Measurements from ENCODE around the gene LRP6.
"Not testable (repeated sequence)": the region's sequence is repeated elsewhere in the genome, so short reads cannot be mapped to it uniquely, and the experiment has no call there.

LRP6 gene

GRCh38 chr12:12265035-12265434 lies 1.8 kb downstream of the LRP6 start:
- no peak for DNase-seq (ENCODE audit: low spot score)
- TF ChIP-seq CTCF (IDR thresholded peaks at IDR 0.05; ENCODE audit: extremely low read depth, missing control alignments) = no peak

- DNase-seq (ENCODE audit: low spot score) = no peak
- TF ChIP-seq CTCF (IDR thresholded peaks at IDR 0.05; ENCODE audit: extremely low read depth, missing control alignments) = no peak
These were observed 2.9 kb downstream of the LRP6 start for GRCh38 chr12:12263909-12264308.

GRCh38 chr12:12256291-12256757 lies 10.5 kb downstream of the LRP6 start:
- not testable (repeated sequence) for DNase-seq (ENCODE audit: low spot score)

GRCh38 chr12:12254553-12254952 lies 12.3 kb downstream of the LRP6 start:
- DNase-seq (ENCODE audit: low spot score) = no peak
- TF ChIP-seq CTCF (IDR thresholded peaks at IDR 0.05; ENCODE audit: extremely low read depth, missing control alignments) = no peak

GRCh38 chr12:12249216-12250050 lies 17.4 kb downstream of the LRP6 start:
- no peak for DNase-seq (ENCODE audit: low spot score)

GRCh38 chr12:12247584-12247983 lies 19.3 kb downstream of the LRP6 start:
- DNase-seq (ENCODE audit: low spot score) = no peak
- TF ChIP-seq CTCF (IDR thresholded peaks at IDR 0.05; ENCODE audit: extremely low read depth, missing control alignments) = no peak

More at GRCh38 chr12:12249216-12250050, 17.4 kb downstream of the LRP6 start:
- no peak for TF ChIP-seq CTCF (IDR thresholded peaks at IDR 0.05; ENCODE audit: extremely low read depth, missing control alignments)

GRCh38 chr12:12244341-12244740 lies 22.5 kb downstream of the LRP6 start:
- no peak for DNase-seq (ENCODE audit: low spot score)
- TF ChIP-seq CTCF (IDR thresholded peaks at IDR 0.05; ENCODE audit: extremely low read depth, missing control alignments) = no peak

Measured in GM20000 (cell line).